Fibroblast of pulmonary artery (primary cell): ENCODE measurements around the gene IL32.
"Not testable (repeated sequence)": the region's sequence is repeated elsewhere in the genome, so short reads cannot be mapped to it uniquely, and the experiment has no call there.

Experiments
- DNase-seq: peaks from one replicate; pipeline ENCODE4 v3.0.0-alpha.2; 2010; ENCODE audit warnings: low read depth
- H3K4me3 ChIP-seq: replicated peaks from 2 replicates; pipeline ENCODE4 v1.5.1; 2011; ENCODE audit warnings: low read depth, mild to moderate bottlenecking, control low read depth, low read length, moderate library complexity
- CTCF ChIP-seq: IDR thresholded peaks from 2 replicates; pipeline ENCODE4 v1.5.1; 2011; ENCODE audit warnings: mild to moderate bottlenecking, control low read depth, low read length, inconsistent platforms; ENCODE audit errors: missing control alignments

Gene IL32

GRCh38 chr16:3060339-3061127 is 4.9 kb upstream of the IL32 start:
- no peak overlapping the region for H3K4me3 ChIP-seq
- no peak for TF ChIP-seq CTCF
- DNase-seq = no peak

- H3K4me3 ChIP-seq = no peak overlapping the region
- TF ChIP-seq CTCF = no peak
- DNase-seq = no peak
Measured at GRCh38 chr16:3062553-3062952, 2.9 kb upstream of the IL32 start.

- no peak overlapping the region for H3K4me3 ChIP-seq
- TF ChIP-seq CTCF = no peak
- DNase-seq = no peak
Measured at GRCh38 chr16:3063625-3064386, 1.6 kb upstream of the IL32 start.

- no peak for DNase-seq
Measured at GRCh38 chr16:3065742-3066439, 451 bp downstream of the IL32 start.

GRCh38 chr16:3066440-3066748 is 954 bp downstream of the IL32 start:
- TF ChIP-seq CTCF = no peak
- DNase-seq = no peak
- peak overlapping the region; percentile 48 for H3K4me3 ChIP-seq

More at GRCh38 chr16:3065742-3066439, 451 bp downstream of the IL32 start:
- TF ChIP-seq CTCF = no peak
- H3K4me3 ChIP-seq = peak overlapping the region; percentile 48

- DNase-seq = no peak
- no peak for TF ChIP-seq CTCF
- no peak overlapping the region for H3K4me3 ChIP-seq
Measured at GRCh38 chr16:3068487-3068886, 3.0 kb downstream of the IL32 start.

- DNase-seq = not testable (repeated sequence)
Measured at GRCh38 chr16:3069146-3069545, 3.7 kb downstream of the IL32 start.

More at GRCh38 chr16:3069146-3069545, 3.7 kb downstream of the IL32 start:
- not testable (repeated sequence) for H3K4me3 ChIP-seq
